IPS-NIHi7 (cell line): Measurements from ENCODE around the gene TRPV2.
A peak's percentile ranks its signal among the peaks of the same experiment; 100 is the strongest.

Experiments
- DNase-seq: peaks from one replicate; pipeline ENCODE4 v3.0.0; 2012; ENCODE audit warnings: mixed read lengths; ENCODE audit errors: extremely low spot score

TRPV2 gene

DNA sequence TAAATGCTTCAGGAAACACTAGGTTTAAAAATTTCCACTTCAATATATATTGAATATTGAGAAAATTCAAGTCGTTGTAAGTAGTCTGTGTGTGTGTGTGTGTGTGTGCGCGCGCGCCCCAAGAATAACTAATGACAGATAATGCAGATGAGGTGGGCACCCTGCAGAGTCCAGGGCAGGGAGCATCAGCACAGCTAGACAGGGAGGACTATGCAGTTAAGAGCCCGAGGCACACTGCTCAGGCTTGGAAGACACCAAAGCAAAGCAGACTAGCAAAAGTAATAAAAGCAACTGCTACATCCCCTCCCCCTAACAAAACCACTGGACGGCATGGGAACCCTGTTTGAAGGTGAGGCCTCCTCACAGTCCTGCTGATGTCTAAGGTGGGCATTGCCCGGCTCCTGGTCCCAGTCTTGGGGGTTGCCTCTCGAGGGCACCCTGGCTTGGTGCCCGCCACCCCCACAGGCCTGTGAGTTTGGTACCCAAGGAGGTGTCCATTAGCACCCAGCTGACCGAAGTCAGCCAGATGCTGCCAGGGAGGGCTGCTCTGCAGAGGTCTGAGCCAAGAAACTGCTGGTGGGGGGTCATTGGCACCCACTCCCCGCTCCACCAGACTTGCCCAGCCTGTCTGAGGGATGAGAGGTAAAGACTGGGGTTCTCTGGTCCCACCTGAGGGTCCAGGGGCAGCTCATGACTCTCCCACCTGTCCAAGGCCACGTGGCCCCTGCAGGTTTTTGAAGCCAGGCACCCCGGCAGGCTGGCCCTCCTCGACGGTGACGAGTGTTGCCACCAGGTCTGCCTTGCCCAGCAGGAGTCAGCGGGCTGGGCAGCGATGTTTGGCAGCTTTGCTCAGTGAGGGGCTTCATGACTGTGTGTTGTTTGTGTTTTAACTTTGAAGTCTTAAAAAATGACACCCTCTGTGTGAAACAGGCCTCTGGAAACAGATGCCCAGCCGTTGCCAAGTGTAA lies 58.0 kb downstream of the TRPV2 start:
- no peak for DNase-seq

GRCh38 chr17:16474012-16474725 lies 58.8 kb downstream of the TRPV2 start:
- no peak for DNase-seq

- no peak for DNase-seq
These were observed 59.9 kb downstream of the TRPV2 start for GRCh38 chr17:16475179-16475704.

DNA sequence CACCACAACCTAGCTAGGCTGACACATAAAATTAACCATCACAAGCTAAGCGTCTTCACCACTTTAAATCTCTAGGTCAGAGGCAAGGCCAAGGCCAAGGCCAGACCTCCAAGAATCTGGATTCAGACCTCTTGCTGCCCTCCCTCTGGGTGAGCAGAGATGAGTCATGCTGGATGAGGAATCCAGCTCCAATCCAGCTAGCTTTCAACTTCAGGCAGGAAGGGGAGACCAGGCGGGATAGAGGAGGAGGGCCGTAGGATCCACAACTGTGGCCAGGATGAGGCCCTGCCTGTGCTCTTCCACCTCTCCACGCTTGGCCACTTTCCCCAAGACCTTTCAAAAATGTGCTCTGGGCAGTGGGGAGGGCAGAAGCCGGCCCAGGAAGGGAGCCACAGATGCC lies 61.9 kb downstream of the TRPV2 start:
- peak; percentile 73 for DNase-seq

DNA sequence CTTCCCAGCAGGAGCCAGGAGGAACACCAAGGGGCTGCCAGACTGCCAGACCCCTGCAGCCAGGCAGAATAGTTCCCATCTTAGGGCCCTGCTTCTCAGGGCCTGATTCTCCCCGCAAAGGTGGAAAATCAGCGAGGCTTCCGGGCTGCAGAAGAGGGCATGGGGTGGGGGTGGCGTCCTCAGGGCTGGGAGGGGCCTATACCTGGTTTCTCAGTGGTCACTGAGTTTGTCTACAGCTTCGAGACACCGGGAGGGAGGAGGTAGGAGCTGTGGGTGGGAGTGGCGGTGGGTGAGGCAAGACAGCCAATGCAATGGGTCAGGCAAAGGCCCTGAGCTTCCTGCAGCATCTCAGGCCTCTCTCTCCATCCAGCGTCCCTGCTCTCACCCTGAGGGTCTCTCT lies 62.3 kb downstream of the TRPV2 start:
- no peak for DNase-seq

- no peak for DNase-seq
These were observed 63.3 kb downstream of the TRPV2 start for GRCh38 chr17:16478649-16479048.

- DNase-seq, result no peak
These were observed 63.9 kb downstream of the TRPV2 start for GRCh38 chr17:16479264-16479663.

- no peak for DNase-seq
These were observed 65.6 kb downstream of the TRPV2 start for GRCh38 chr17:16480995-16481394.

- DNase-seq, result no peak
These were observed 66.9 kb downstream of the TRPV2 start for GRCh38 chr17:16482253-16482652.

- no peak for DNase-seq
These were observed 67.8 kb downstream of the TRPV2 start for GRCh38 chr17:16483021-16483645.

GRCh38 chr17:16484445-16485175 lies 69.2 kb downstream of the TRPV2 start:
- no peak for DNase-seq
